Activated CD4-positive, CD25-positive, alpha-beta regulatory T cell treated with anti-CD3 and anti-CD28 coated beads, Interleukin-2, amount 50 U/mL, for 24 hours (primary cell): ENCODE data around the gene ABCC11.

Source experiments
- ATAC-seq, 2 donors: fragments of 150-1000 bp; cut with Tn5 transposase; one replicate each; pipeline ENCODE4 v1.10.0; 2021; ENCODE audit warnings: mild to moderate bottlenecking in 1 of 2, moderate library complexity in 1 of 2

ABCC11 gene

GRCh38 chr16:48160575-48160974 is 86.8 kb downstream of the ABCC11 start:
- ATAC-seq = no peak

DNA sequence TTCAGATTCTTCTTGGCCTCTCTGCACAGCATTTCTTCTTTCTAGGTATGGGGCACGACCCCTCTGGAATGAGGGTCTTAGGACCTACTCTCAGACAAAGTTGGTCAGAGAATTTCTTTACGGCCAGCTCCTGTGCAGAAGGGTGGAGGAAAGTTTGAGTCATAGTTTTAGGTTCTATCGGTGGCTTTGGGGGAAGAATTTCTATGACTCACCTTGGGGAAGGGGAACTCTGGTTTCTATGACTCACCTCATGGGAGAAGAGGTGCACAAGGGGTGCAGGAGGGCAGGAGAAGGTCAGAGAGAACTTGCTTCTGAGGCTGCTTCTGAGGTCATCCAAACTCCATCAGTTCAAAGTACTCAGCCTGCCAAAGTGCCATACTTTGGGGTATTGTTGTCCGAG is 89.0 kb downstream of the ABCC11 start:
- peak; percentile 90 to 94 for ATAC-seq

DNA sequence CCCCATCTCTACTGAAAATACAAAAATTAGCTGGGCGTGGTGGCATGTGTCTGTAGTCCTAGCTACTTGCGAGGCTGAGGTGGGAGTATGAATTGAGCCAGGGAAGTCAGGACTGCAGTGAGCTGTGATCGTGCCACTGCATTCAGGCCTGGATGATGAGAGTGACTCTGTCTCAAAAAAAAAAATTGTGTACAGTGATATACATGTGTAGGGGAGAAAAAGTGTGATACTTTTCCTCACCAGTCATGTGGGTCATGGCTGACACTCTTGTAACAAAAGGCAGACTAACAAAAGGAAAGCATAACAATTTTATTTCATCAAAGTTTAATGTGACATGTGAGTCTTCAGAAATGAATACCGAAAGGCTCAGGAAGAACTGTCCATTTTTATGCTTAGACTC is 89.5 kb downstream of the ABCC11 start:
- ATAC-seq = peak; percentile 34 to 51

- ATAC-seq = no peak
These were observed 90.0 kb downstream of the ABCC11 start for GRCh38 chr16:48157302-48157701.

DNA sequence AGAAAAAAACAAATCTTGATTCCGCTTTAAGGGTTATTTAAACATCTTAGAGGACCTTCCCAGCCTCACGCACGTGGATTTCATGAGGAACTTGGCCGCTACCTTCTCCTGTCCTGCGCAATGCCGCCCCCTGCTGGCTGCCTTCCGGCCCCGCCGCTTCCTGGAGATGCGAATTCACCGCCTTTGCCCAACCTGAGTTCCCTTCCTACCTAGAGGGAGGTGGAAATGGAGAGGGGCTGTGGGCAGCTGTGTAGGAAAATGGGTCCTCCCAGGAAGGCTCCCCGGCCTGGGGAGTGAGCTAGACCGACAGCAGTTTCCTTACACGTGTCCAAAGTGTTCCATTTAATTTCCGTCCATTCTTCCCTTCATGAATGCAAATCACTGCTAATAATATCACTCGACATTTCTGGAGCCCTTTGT is 90.5 kb downstream of the ABCC11 start:
- no peak for ATAC-seq

GRCh38 chr16:48155926-48156789 is 91.2 kb downstream of the ABCC11 start, which contains the start of gene ABCC12:
ABCC12 (minus strand) TSS chr16:48155993; CDS start chr16:48146424, 9,569 bp downstream.
- no peak for ATAC-seq

DNA sequence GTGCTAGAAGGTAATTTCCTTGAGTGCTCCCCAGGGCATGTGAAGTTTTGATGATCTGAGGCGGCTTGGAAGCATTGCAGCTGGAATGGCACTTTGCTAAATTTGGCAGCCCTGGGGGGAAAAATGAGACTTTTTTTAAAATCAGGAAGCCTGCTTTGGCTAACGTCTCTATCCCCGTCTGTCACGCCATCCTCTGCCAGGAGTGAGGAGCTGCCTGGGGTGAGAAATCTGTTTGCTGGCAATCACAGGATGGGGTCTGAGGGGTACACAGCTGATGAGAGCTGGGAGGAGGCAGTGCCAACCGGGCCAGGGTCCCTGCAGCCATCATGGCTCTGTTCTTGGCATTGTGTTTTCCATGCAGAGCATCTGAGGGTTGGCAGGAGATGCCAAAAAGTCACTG is 93.6 kb downstream of the ABCC11 start:
- no peak for ATAC-seq

GRCh38 chr16:48152226-48152625 is 95.1 kb downstream of the ABCC11 start:
- no peak for ATAC-seq

DNA sequence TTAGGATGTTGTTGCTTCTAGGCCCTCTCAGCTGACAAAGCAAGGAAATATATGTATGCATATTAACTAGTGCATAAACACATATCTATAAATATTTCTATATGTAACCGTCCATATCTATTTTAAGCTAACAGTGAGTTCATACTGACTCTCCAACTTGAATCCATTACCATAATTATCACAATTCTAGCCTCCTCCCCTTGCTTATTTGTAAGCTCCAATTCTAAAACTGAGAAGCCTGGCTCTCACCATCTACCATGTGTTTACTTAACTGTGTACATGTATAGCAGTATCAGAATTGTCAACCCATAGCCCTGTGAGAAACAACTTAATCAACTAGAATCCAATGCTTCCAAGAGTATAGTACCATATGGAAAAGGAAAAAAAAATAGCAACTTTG is 96.6 kb downstream of the ABCC11 start:
- ATAC-seq = no peak

DNA sequence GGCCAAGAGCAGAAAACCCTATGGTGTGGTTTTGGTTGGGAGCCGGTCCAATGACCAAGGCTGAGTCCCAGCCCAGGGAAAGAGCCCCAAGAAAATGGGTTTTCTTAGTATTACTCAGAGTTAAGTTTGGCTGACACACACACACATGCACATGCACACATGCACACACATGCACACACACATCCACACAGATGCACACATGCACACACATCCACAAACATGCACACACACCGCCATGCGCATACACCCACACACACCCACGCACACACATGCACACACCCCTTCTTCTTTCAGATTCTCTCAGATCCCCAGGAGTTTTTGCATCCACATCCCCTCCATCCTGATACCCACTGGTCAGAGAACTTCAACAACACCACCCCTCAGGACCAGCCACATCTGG is 100.6 kb downstream of the ABCC11 start:
- no peak for ATAC-seq

DNA sequence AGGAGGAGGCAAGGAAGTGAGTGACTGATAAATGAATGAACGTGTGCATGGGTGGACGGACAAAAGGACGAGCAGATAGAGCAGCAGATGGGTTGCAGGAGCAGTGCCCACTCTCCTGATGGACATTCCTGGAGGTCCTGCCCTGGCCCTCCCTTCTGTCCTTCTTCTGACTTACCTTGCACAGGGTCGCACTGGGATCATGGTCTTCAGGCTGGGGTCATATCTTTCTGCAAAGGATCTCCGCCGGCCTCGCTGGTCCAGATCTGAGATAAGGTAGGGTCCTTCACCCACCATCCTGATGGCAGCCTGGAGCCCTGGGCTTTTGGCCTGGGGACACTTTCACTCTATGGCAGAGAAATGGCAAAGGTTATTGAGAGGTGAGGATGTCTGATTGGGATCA is 101.2 kb downstream of the ABCC11 start:
- ATAC-seq = no peak

GRCh38 chr16:48143812-48144368 is 103.4 kb downstream of the ABCC11 start:
- no peak for ATAC-seq

DNA sequence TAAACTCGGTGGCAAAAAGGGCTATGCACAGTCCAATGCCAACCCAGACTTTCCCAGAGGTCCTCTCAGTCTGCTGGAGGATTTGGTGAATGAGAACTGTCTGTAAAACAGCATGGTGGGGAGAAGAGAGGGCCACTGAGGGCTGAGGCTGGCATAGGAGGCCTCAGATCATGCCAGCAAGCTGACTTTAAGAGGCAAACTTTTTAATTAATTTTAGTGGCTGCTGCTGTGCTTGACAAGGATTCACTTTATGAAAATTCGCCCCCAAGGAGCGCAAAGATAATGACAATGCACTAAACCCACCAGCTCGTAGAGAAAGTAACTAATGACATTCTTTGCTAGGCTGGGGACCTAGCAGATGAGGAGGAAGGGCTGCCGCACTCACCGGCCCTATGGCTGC is 106.5 kb downstream of the ABCC11 start:
- no peak for ATAC-seq

DNA sequence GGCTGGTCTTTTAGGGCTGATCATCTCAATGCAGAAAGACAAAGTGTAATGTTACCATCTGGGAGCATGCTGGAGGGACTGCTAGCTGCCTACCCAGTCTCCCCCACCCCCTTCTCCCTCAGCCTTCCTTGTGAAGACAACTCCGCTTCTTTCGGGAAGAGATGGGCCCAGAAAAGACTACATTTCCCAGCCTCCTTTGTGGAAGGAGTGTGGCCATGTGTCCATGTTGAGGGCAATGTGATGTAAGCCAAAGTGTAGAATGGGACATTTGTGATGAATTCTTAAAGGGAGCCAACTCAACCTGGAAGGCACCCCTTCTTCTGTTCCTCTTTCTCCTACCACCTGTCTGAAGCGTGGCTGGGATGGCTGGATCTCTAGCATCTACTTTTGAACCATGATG is 107.8 kb downstream of the ABCC11 start:
- no peak for ATAC-seq

GRCh38 chr16:48138543-48138942 is 108.8 kb downstream of the ABCC11 start:
- no peak for ATAC-seq

DNA sequence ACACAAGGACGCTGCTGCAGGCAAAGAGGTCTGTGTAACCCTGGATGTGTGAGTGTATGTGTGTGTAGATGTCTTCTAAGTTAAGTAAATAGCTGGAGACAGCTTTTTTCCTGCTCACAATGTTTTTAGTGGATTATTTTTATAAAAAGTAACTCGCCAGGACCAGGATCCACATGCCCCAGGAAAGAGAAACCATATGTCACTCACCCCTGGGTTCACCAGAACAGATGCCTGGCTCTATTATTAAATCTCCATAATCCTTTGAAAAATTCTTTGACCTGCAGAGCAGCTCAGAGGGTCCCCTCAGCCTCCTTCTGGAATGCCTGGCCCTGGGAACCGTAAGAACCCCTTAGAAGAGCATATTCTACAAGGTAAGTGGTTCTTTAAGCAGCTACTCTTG is 109.5 kb downstream of the ABCC11 start:
- ATAC-seq = no peak

- no peak for ATAC-seq
These were observed 110.6 kb downstream of the ABCC11 start for GRCh38 chr16:48136547-48137360.

DNA sequence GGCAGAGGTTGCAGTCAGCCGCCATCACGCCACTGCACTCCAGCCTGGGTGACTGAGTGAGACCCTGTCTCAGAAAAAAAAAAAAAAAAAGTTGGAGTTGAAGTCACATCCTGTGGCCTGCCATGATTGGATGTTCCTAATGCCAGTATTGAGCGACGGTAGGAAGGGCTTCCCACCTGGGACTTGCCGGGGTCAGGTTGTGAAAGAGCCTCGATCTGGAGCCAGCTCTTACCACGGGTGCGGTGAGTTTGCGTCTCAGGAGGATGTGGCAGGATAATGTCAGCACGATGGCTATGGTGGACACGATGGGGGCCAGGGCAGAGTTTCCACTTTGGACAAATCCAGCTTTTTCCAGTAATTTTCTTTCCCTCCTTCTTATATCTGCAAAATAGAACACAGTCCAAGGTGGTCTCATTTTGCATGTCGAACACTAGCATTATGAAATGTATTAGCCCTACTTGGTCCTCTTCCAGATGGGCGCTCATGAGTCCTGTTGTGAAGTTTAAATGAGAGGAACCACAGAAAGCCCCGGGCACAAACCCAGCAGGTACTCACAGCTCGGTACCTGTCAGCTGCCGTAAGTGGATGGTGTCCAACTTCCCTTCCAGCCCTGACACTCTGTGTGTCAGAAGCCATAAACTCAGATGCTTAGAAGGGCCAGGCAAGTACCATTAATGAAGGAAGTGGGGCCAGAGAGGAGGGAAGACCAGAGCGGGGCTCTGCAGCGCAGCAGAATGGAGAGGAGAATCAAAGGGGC is 113.7 kb downstream of the ABCC11 start:
- no peak for ATAC-seq

DNA sequence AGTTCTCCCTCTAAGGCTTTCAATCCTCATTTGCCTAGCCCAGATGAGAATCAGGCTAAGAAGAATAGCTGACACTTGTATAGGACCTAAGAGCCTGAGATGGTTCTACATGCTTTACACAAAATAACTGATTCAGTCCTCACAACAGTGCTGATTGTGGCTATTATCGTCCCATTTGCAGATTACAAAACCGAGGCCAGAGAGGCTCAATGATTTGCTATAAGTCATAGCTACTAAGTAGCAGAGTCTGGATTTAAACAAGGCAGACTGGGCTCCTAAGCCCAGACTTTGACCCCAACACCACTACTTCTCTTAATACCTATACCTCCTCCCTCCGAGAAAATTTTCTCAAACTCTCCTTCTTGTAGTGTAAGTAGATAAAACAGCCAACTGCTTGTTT is 114.6 kb downstream of the ABCC11 start:
- ATAC-seq = no peak

DNA sequence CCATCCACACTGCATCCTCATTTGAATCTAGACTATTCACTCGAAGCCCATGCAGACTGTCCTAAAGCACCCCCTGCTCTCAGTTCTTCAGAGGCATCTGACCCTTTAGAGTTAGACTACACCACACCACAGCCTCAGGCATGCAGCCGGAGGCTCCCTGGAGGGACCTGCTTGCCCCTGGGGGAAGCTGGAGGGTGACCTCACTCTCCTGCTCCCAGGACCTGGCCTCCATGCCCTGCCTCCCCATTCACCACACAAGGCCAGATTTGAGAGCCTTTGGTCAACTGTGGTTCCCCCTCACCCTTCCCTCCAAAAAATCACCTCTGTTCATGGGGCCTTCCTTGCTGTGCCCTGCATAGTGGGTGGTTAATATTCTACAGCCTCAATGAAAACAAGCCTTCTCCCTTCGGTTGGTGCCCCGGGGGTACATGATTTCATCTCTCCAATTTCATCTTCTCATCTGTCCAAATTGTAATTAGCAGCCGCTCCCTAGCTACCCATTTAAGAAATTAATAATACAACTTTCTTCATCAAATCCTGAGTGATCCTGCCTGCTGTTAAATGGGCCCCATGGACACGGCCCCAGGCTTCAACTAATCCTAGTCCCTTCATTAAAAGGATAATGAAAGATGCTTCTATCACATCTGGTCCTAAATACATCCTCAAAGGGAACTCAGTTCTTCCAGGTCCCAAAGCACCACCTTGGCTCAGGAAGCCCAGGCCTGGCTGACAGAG is 116.0 kb downstream of the ABCC11 start:
- ATAC-seq = no peak

- no peak for ATAC-seq
These were observed 117.4 kb downstream of the ABCC11 start for GRCh38 chr16:48129926-48130325.

DNA sequence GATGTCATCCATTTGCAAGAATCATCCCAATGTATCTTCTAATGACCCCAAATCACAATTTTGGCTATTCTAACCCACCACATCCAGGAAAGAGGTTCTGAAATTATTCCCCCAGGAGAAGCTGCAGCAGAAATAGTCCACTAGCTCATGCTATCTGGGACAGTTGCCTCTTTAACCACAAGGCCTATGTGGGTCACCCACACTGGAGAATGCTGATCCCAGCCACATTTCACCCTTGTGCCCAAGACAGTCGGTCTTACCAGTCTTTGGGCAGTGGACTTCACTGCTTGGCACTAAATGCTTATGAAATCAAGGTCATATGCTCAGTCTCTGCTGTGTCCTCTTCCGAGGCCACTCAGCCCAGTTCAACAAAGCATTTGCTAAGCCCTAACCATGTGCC is 118.6 kb downstream of the ABCC11 start:
- no peak for ATAC-seq
